HepG2 (cell line): Measurements from ENCODE around the gene BST2. TPM values are rescaled to one million over a fixed set of nuclear protein-coding genes. Genes with fewer than 3 reads are reported as not detected.

ENCODE experiments used
- AKAP8 ChIP-seq: sonication (generic); formaldehyde crosslinking; IDR thresholded peaks from 2 replicates; pipeline ENCODE4 v1.5.1; 2020; ENCODE audit warnings: mild to moderate bottlenecking, missing genetic modification reagents
- ARNT ChIP-seq: fragments of 450-650 bp; IDR thresholded peaks from 2 replicates; pipeline ENCODE4 v1.6.1; 2017
- CREB1 ChIP-seq, 2 experiments: fragments of 450-650 bp in 1 of 2; IDR thresholded peaks; 2 replicates each; pipeline ENCODE4 v1.6.1; 2016 to 2017; ENCODE audit warnings: control low read depth in 1 of 2, mild to moderate bottlenecking in 1 of 2, missing compliant biosample characterization in 1 of 2, missing genetic modification characterization in 1 of 2
- CREBL2 ChIP-seq: sonication (generic); formaldehyde crosslinking; IDR thresholded peaks from 2 replicates; pipeline ENCODE4 v1.8.1; 2023; ENCODE audit warnings: missing genetic modification reagents, mild to moderate bottlenecking, borderline replicate concordance
- JDP2 ChIP-seq: sonication (generic); formaldehyde crosslinking; IDR thresholded peaks from 2 replicates; pipeline ENCODE4 v1.8.1; 2022; ENCODE audit warnings: missing genetic modification reagents, borderline replicate concordance
- KDM5A ChIP-seq: fragments of 200-600 bp; sonication (generic); IDR thresholded peaks from 2 replicates; pipeline ENCODE4 v1.7.0; 2018; ENCODE audit warnings: antibody characterized with exemption, mild to moderate bottlenecking, low read length, borderline replicate concordance
- RARG ChIP-seq: sonication (generic); formaldehyde crosslinking; IDR thresholded peaks from 2 replicates; pipeline ENCODE4 v1.4.0; 2020; ENCODE audit warnings: low read depth, mild to moderate bottlenecking, missing genetic modification reagents
- RFXANK ChIP-seq: IDR thresholded peaks from 2 replicates; pipeline ENCODE4 v1.6.1; 2016
- TMF1 ChIP-seq: sonication (generic); formaldehyde crosslinking; IDR thresholded peaks from 2 replicates; pipeline ENCODE4 v1.8.1; 2022; ENCODE audit warnings: low read depth, missing genetic modification reagents
- ZC3H4 ChIP-seq: sonication (generic); formaldehyde crosslinking; IDR thresholded peaks from 2 replicates; pipeline ENCODE4 v1.4.0; 2020; ENCODE audit warnings: missing genetic modification reagents, borderline replicate concordance
- ZFAT ChIP-seq: sonication (generic); formaldehyde crosslinking; conservative IDR thresholded peaks from 2 replicates; pipeline ENCODE4 v1.8.1; 2023; ENCODE audit warnings: missing genetic modification reagents, inconsistent platforms
- ZFP90 ChIP-seq: sonication (generic); formaldehyde crosslinking; IDR thresholded peaks from 2 replicates; pipeline ENCODE4 v1.8.0; 2022; ENCODE audit warnings: missing genetic modification reagents, mild to moderate bottlenecking, inconsistent platforms, borderline replicate concordance
- ZNF18 ChIP-seq: sonication (generic); formaldehyde crosslinking; IDR thresholded peaks from 2 replicates; pipeline ENCODE4 v1.8.0; 2022; ENCODE audit warnings: mild to moderate bottlenecking, missing genetic modification reagents; ENCODE audit not compliant: insufficient replicate concordance
- ZNF24 ChIP-seq: fragments of 450-650 bp; IDR thresholded peaks from 2 replicates; pipeline ENCODE4 v1.6.1; 2017; ENCODE audit warnings: antibody characterized with exemption, mild to moderate bottlenecking
- ZNF460 ChIP-seq: sonication (generic); formaldehyde crosslinking; IDR thresholded peaks from 2 replicates; pipeline ENCODE4 v1.5.1; 2020; ENCODE audit warnings: missing genetic modification reagents, mild to moderate bottlenecking, borderline replicate concordance
- ZNF552 ChIP-seq: sonication (generic); formaldehyde crosslinking; IDR thresholded peaks from 2 replicates; pipeline ENCODE4 v1.9.0; 2022; ENCODE audit warnings: missing genetic modification reagents, mild to moderate bottlenecking, borderline replicate concordance
- ZNF556 ChIP-seq: sonication (generic); formaldehyde crosslinking; IDR thresholded peaks from 2 replicates; pipeline ENCODE4 v1.4.0; 2020; ENCODE audit warnings: mild to moderate bottlenecking, missing genetic modification reagents, borderline replicate concordance
- ZNF749 ChIP-seq: sonication (generic); formaldehyde crosslinking; IDR thresholded peaks from 2 replicates; pipeline ENCODE4 v1.8.0; 2022; ENCODE audit warnings: mild to moderate bottlenecking, missing genetic modification reagents, moderate library complexity, borderline replicate concordance
- ZNF75D ChIP-seq: sonication (generic); formaldehyde crosslinking; IDR thresholded peaks from 2 replicates; pipeline ENCODE4 v1.8.1; 2023; ENCODE audit warnings: missing genetic modification reagents, mild to moderate bottlenecking, borderline replicate concordance
- ZNF766 ChIP-seq: sonication (generic); formaldehyde crosslinking; IDR thresholded peaks from 2 replicates; pipeline ENCODE4 v1.5.0; 2020; ENCODE audit warnings: missing genetic modification reagents, borderline replicate concordance
- polyA plus RNA-seq, 8 experiments: library from polyadenylated mRNA; depleted of rRNA in 3 of 8; stranded (reverse) in 7 of 8; unstranded in 1 of 8; fragments of >200 nt; fragmentation: Illumina TruSeq in 4 of 8; extraction: Trizol in 4 of 8; gene quantifications; 2 replicates each; pipeline versions ENCODE4 v1.2.1 to v1.2.3, GENCODE V29; 2011 to 2016; ENCODE audit warnings: low read depth in 4 of 8, missing spikeins in 1 of 8, mixed read lengths in 1 of 8; ENCODE audit not compliant: insufficient read depth in 1 of 8
- total RNA-seq, 5 experiments: library from RNA; depleted of rRNA; stranded (reverse); fragments of >200 nt; fragmentation: Illumina TruSeq; extraction: Trizol; gene quantifications; 2 replicates each; pipeline ENCODE4 v1.2.3, GENCODE V29; 2016; ENCODE audit warnings: low read depth in 1 of 5
- TF ChIP-seq, protein P1 (sequence below): sonication (generic); formaldehyde crosslinking; IDR thresholded peaks from 2 replicates; pipeline ENCODE4 v1.4.0; 2020; ENCODE audit warnings: missing genetic modification reagents, borderline replicate concordance
- TF ChIP-seq, protein P2 (sequence below): sonication (generic); formaldehyde crosslinking; IDR thresholded peaks from 2 replicates; pipeline ENCODE4 v1.5.0; 2020; ENCODE audit warnings: missing genetic modification reagents
- TF ChIP-seq, protein P3 (sequence below): sonication (generic); formaldehyde crosslinking; IDR thresholded peaks from 2 replicates; pipeline ENCODE4 v1.4.0; 2020; ENCODE audit warnings: mild to moderate bottlenecking, missing genetic modification reagents

The BST2 gene
- total and polyA plus RNA-seq, 2 of the 13 experiments (the other 11 are each of a cell fraction or from before 2014, with no cell fraction given), result 58.8 to 93.8 TPM

GRCh38 chr19:17419621-17420474, 14.4 kb upstream of the BST2 start, which contains the start of gene MVB12A (continued):
- TF ChIP-seq, protein P1, sequence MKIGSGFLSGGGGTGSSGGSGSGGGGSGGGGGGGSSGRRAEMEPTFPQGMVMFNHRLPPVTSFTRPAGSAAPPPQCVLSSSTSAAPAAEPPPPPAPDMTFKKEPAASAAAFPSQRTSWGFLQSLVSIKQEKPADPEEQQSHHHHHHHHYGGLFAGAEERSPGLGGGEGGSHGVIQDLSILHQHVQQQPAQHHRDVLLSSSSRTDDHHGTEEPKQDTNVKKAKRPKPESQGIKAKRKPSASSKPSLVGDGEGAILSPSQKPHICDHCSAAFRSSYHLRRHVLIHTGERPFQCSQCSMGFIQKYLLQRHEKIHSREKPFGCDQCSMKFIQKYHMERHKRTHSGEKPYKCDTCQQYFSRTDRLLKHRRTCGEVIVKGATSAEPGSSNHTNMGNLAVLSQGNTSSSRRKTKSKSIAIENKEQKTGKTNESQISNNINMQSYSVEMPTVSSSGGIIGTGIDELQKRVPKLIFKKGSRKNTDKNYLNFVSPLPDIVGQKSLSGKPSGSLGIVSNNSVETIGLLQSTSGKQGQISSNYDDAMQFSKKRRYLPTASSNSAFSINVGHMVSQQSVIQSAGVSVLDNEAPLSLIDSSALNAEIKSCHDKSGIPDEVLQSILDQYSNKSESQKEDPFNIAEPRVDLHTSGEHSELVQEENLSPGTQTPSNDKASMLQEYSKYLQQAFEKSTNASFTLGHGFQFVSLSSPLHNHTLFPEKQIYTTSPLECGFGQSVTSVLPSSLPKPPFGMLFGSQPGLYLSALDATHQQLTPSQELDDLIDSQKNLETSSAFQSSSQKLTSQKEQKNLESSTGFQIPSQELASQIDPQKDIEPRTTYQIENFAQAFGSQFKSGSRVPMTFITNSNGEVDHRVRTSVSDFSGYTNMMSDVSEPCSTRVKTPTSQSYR (CRISPR knock-in tag), result no peak
- TF ChIP-seq, protein P2, sequence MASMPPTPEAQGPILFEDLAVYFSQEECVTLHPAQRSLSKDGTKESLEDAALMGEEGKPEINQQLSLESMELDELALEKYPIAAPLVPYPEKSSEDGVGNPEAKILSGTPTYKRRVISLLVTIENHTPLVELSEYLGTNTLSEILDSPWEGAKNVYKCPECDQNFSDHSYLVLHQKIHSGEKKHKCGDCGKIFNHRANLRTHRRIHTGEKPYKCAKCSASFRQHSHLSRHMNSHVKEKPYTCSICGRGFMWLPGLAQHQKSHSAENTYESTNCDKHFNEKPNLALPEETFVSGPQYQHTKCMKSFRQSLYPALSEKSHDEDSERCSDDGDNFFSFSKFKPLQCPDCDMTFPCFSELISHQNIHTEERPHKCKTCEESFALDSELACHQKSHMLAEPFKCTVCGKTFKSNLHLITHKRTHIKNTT (CRISPR knock-in tag), result no peak
- TF ChIP-seq ZNF766 (CRISPR knock-in tag) (0 out of 2 replicates have a peak, but pooled peaks have one; percentile 40), ZNF24 (no peak), ZNF749 (CRISPR knock-in tag) (no peak), TMF1 (CRISPR knock-in tag) (no peak), ARNT (no peak), ZFAT (CRISPR knock-in tag) (no peak), ZFP90 (CRISPR knock-in tag) (peak; percentile 86), AKAP8 (peak; percentile 79), ZC3H4 (CRISPR knock-in tag) (no peak), JDP2 (CRISPR knock-in tag) (no peak), CREB1 (IDR thresholded peaks at IDR 0.05) (peak; percentile 90), CREB1 (CRISPR knock-in tag; IDR thresholded peaks at IDR 0.05) (peak; percentile 88), ZNF18 (CRISPR knock-in tag) (no peak), ZNF552 (CRISPR knock-in tag) (no peak), RARG (CRISPR knock-in tag) (no peak), KDM5A (peak; percentile 57; the same call in 1 of the 2 replicates), ZNF75D (CRISPR knock-in tag) (no peak), ZNF556 (CRISPR knock-in tag) (peak; percentile 75; the same call in 1 of the 2 replicates), CREBL2 (CRISPR knock-in tag) (no peak), ZNF460 (CRISPR knock-in tag) (peak; percentile 68; the same call in 1 of the 2 replicates), RFXANK (CRISPR knock-in tag) (no peak)
- TF ChIP-seq, protein P3, sequence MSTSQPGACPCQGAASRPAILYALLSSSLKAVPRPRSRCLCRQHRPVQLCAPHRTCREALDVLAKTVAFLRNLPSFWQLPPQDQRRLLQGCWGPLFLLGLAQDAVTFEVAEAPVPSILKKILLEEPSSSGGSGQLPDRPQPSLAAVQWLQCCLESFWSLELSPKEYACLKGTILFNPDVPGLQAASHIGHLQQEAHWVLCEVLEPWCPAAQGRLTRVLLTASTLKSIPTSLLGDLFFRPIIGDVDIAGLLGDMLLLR, result no peak
